GM18498 (cell line): ENCODE results near the gene PATJ.
"Not testable (repeated sequence)": the region's sequence is repeated elsewhere in the genome, so short reads cannot be mapped to it uniquely, and the experiment has no call there.

Experiments used
- ATAC-seq: cut with Tn5 transposase; IDR thresholded peaks from one replicate; pipeline ENCODE4 v1.9.1; 2021; ENCODE audit warnings: mild to moderate bottlenecking, moderate library complexity; ENCODE audit not compliant: unreplicated experiment

The PATJ gene

GRCh38 chr1:61887076-61887867, 145.0 kb downstream of the PATJ start:
- no peak for ATAC-seq

- ATAC-seq, result no peak
Observed at GRCh38 chr1:61887931-61888564, 145.8 kb downstream of the PATJ start.

- no peak for ATAC-seq
Observed at GRCh38 chr1:61888808-61889207, 146.5 kb downstream of the PATJ start.

- not testable (repeated sequence) for ATAC-seq
Observed at GRCh38 chr1:61890435-61890834, 148.2 kb downstream of the PATJ start.

- ATAC-seq, result no peak
Observed at GRCh38 chr1:61892977-61893376, 150.7 kb downstream of the PATJ start.

- ATAC-seq, result not testable (repeated sequence)
Observed at GRCh38 chr1:61894296-61894695, 152.0 kb downstream of the PATJ start.

- ATAC-seq, result no peak
Observed at GRCh38 chr1:61895175-61895574, 152.9 kb downstream of the PATJ start.

- ATAC-seq, result no peak
Observed at GRCh38 chr1:61898658-61899057, 156.4 kb downstream of the PATJ start.

GRCh38 chr1:61904354-61904753, 162.1 kb downstream of the PATJ start:
- no peak for ATAC-seq

GRCh38 chr1:61907102-61907501, 164.8 kb downstream of the PATJ start:
- ATAC-seq, result no peak

- no peak for ATAC-seq
Observed at GRCh38 chr1:61910035-61910434, 167.8 kb downstream of the PATJ start.

- ATAC-seq, result no peak
Observed at GRCh38 chr1:61914823-61915482, 172.7 kb downstream of the PATJ start.

- no peak for ATAC-seq
Observed at GRCh38 chr1:61921435-61921834, 179.2 kb downstream of the PATJ start.

- no peak for ATAC-seq
Observed at GRCh38 chr1:61922950-61923480, 180.7 kb downstream of the PATJ start.

GRCh38 chr1:61925591-61926298, 183.5 kb downstream of the PATJ start:
- no peak for ATAC-seq

GRCh38 chr1:61926597-61926996, 184.3 kb downstream of the PATJ start:
- ATAC-seq, result no peak

GRCh38 chr1:61930116-61930645, 187.9 kb downstream of the PATJ start:
- ATAC-seq, result no peak

GRCh38 chr1:61931587-61932279, 189.5 kb downstream of the PATJ start:
- no peak for ATAC-seq

GRCh38 chr1:61935516-61935915, 193.2 kb downstream of the PATJ start:
- no peak for ATAC-seq

GRCh38 chr1:61936839-61937238, 194.6 kb downstream of the PATJ start:
- ATAC-seq, result no peak
